ENCODE results near the gene PAXX. TPM values are rescaled to one million over a fixed set of nuclear protein-coding genes. Genes with fewer than 3 reads are reported as not detected.
A peak's percentile ranks its signal among the peaks of the same experiment; 100 is the strongest.

PAXX gene
- total RNA-seq, 4 donors from 2014 or later = 52.3 to 92.4 (median 63.0) TPM

GRCh38 chr9:137026384-137026783 lies 34.2 kb downstream of the PAXX start:
- TF ChIP-seq CTCF (IDR thresholded peaks at IDR 0.05) (no peak), POLR2A (IDR thresholded peaks at IDR 0.05) (no peak)
- Histone ChIP-seq H3K27me3 (no peaks in the 10 kb centered on the region), H3K9me3 (no peaks in the 10 kb centered on the region), H3K4me3 (no peak overlapping the region), H3K36me3 (no peaks in the 10 kb centered on the region), H3K27ac (no peak overlapping the region), H3K4me1 (peaks cover 16 to 78% (median 37%) of the 10 kb centered on the region in 4 donors)
- no peak for DNase-seq

GRCh38 chr9:137026828-137027227 lies 34.6 kb downstream of the PAXX start:
- Histone ChIP-seq H3K36me3 (no peaks in the 10 kb centered on the region), H3K4me1 (peaks cover 18 to 78% (median 41%) of the 10 kb centered on the region in 4 donors), H3K27me3 (no peaks in the 10 kb centered on the region), H3K9me3 (no peaks in the 10 kb centered on the region), H3K27ac (peak overlapping the region in 2 of 4 donors; percentile 12 to 60), H3K4me3 (peak overlapping the region in 2 of 4 donors; percentile 58 to 79)
- DNase-seq = no peak
- TF ChIP-seq CTCF (IDR thresholded peaks at IDR 0.05) (no peak), POLR2A (IDR thresholded peaks at IDR 0.05) (no peak)

GRCh38 chr9:137027369-137028262 lies 35.4 kb downstream of the PAXX start, which contains the start of gene ABCA2:
ABCA2 (minus strand) TSS chr9:137028237; CDS start chr9:137028140, 97 bp downstream.
- Histone ChIP-seq H3K4me3 (peak within 1 kb of the TSS; percentile 50 to 86 (median 74)), H3K9me3 (no peaks in the 10 kb centered on the region), H3K27ac (peak within 1 kb of the TSS; percentile 53 to 78 (median 70)), H3K27me3 (no peaks in the 10 kb centered on the region), H3K4me1 (peaks cover 21 to 80% (median 46%) of the 10 kb centered on the region in 4 donors), H3K36me3 (no peaks in the 10 kb centered on the region)
- TF ChIP-seq CTCF (IDR thresholded peaks at IDR 0.05) (no peak), POLR2A (IDR thresholded peaks at IDR 0.05) (no peak)
- DNase-seq = no peak

- H3K27me3 ChIP-seq = no peaks in the 10 kb centered on the region
- peaks cover 14 to 71% (median 48%) of the 10 kb centered on the region in 4 donors for H3K4me1 ChIP-seq
- H3K27ac ChIP-seq = peak overlapping the region; percentile 53 to 78 (median 70)
- TF ChIP-seq POLR2A (IDR thresholded peaks at IDR 0.05) (no peak), CTCF (IDR thresholded peaks at IDR 0.05) (peak; percentile 46 to 68 (median 62))
- DNase-seq = peak; percentile 75 to 87 (median 85)
- peak overlapping the region; percentile 50 to 86 (median 74) for H3K4me3 ChIP-seq
- no peaks in the 10 kb centered on the region for H3K36me3 ChIP-seq
- H3K9me3 ChIP-seq = no peaks in the 10 kb centered on the region
Measured at GRCh38 chr9:137028263-137029057, 36.2 kb downstream of the PAXX start.

Data from Peyer's patch (tissue), 4 donors.